ENCODE results near the gene AZIN2.

AZIN2 gene

DNA sequence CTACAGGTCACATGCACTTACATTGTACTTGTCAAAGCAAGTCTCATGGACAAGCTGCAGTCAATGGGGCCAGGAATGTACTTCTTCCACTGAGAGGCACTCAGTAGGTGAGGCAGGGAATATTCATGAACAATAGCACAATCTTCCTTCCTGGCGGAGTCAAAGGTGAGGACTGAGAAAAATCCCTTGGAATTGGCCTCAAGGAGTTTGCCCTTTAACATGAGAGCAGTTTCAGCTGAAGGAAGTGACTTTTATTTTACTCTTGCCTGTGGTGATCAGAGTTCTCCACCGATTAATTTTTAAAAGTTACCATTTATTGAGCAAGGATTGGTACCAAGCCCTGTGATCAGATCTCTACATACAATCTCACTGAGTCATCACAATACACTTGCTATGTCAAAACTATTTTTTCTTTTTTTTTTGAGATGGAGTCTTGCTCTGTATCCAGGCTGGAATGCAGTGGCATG lies 33.1 kb upstream of the AZIN2 start:
- TF ChIP-seq CTCF (IDR thresholded peaks at IDR 0.05; ENCODE audit: control insufficient read depth, insufficient read depth, low read depth, low read length, missing control alignments) = no peak
- no peak overlapping the region for H3K4me3 ChIP-seq (ENCODE audit: control insufficient read depth, low read depth, low read length)
- DNase-seq (ENCODE audit: low read depth) = no peak

- TF ChIP-seq CTCF (IDR thresholded peaks at IDR 0.05; ENCODE audit: control insufficient read depth, insufficient read depth, low read depth, low read length, missing control alignments) = no peak
- no peak for DNase-seq (ENCODE audit: low read depth)
These were observed 32.5 kb upstream of the AZIN2 start for GRCh38 chr1:33048426-33048825.

DNA sequence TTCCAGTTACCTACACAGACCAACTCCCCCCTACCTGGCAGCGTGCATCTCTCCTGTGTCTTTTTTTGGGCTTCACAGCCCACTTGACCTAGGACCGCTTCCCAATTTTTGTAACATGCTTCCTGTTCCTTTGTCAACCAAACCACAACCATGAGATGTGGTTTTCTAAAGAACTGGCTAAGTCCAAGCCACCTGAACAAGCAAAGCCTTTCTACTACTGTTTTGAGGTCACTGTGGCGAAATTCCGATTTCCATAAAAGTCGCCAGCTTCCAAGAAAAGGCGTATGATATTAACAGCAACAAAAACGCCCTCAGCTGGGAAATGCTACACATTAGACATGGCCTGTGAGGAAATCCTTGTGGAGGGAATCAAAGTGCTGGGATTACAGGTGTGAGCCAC lies 31.6 kb upstream of the AZIN2 start:
- TF ChIP-seq CTCF (IDR thresholded peaks at IDR 0.05; ENCODE audit: control insufficient read depth, insufficient read depth, low read depth, low read length, missing control alignments) = no peak
- no peak overlapping the region for H3K4me3 ChIP-seq (ENCODE audit: control insufficient read depth, low read depth, low read length)
- DNase-seq (ENCODE audit: low read depth) = no peak

More at GRCh38 chr1:33048426-33048825, 32.5 kb upstream of the AZIN2 start:
- H3K4me3 ChIP-seq (ENCODE audit: control insufficient read depth, low read depth, low read length) = no peak overlapping the region

GRCh38 chr1:33050221-33051076 lies 30.5 kb upstream of the AZIN2 start:
- H3K4me3 ChIP-seq (ENCODE audit: control insufficient read depth, low read depth, low read length) = no peak overlapping the region
- DNase-seq (ENCODE audit: low read depth) = peak; percentile 91
- no peak for TF ChIP-seq CTCF (IDR thresholded peaks at IDR 0.05; ENCODE audit: control insufficient read depth, insufficient read depth, low read depth, low read length, missing control alignments)

DNA sequence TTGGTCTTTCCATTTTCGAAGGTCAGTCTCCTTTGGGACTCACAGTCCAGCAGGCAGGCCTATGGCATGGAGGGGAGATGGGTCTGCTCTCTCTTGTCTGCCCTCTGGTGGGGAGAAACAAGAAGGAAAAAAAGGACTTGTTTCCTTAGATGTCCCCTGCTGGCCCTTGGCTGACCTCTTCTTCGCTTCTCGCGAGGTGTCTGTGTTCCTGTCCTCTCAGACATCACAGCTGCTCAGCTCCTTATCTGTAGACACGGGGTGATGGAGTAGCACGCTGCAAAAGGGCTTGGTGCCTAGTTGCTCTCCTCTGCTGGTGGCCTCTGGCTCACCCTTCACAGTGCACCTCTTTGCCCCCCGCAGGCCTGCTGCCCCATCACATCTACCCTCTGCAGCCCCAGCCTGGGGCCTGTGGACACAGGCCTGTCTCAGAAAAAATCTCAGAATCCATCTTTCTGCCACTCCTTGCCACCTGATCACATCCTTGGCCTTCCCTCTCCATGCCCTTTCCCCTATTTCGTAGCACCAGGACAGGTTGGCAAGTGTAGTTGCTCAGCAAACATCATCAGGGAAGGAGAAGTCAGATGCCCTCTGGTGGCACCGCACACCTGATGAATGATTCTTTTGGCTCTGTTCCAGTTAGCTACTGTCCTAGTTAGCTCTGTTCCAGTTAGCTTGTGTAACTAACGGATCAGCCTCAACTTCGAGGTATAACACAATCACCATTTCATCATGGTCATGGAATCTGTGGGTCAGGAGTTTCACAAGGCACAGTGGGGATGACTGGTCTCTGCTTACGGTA lies 25.5 kb upstream of the AZIN2 start:
- no peak overlapping the region for H3K4me3 ChIP-seq (ENCODE audit: control insufficient read depth, low read depth, low read length)
- peak; percentile 69 for DNase-seq (ENCODE audit: low read depth)
- TF ChIP-seq CTCF (IDR thresholded peaks at IDR 0.05; ENCODE audit: control insufficient read depth, insufficient read depth, low read depth, low read length, missing control alignments) = peak; percentile 85

- no peak overlapping the region for H3K4me3 ChIP-seq (ENCODE audit: control insufficient read depth, low read depth, low read length)
- TF ChIP-seq CTCF (IDR thresholded peaks at IDR 0.05; ENCODE audit: control insufficient read depth, insufficient read depth, low read depth, low read length, missing control alignments) = no peak
- no peak for DNase-seq (ENCODE audit: low read depth)
These were observed 24.5 kb upstream of the AZIN2 start for GRCh38 chr1:33056426-33056825.
